OCI-M2 (cell line): ENCODE results near the gene TCF23.
"Not testable (repeated sequence)": the region's sequence is repeated elsewhere in the genome, so short reads cannot be mapped to it uniquely, and the experiment has no call there.

Experiments
- DNase-seq: peaks from one replicate; lab custom pipeline; 2025; ENCODE audit not compliant: unreplicated experiment; lab: John Stamatoyannopoulos, UW

Gene TCF23

GRCh38 chr2:27154488-27154887 lies 5.7 kb downstream of the TCF23 start:
- DNase-seq: no peak

DNA sequence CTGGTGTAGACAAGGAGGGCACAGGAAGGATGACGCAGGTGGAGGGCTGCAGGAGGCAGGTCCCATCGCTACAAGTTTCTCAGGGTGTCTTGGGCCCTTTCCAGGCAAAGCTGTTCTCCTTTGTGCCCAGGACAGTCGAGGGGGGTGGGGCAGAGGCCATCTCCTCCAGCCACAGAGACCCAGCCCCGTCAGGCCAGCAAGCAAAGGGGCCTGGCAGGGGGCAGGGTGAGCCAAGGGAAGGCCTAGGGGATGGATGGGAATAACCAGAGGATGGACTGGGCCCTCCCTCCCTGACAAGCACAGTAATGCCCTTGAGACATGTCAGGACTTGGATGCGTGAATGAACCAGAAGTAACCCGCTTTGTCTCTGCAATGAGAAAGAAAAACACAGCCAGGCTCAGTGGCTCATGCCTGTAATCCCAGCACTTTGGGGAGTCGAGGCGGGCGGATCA lies 6.3 kb downstream of the TCF23 start:
- DNase-seq: no peak

- DNase-seq: no peak
These were observed 9.7 kb downstream of the TCF23 start for GRCh38 chr2:27158468-27158867.

DNA sequence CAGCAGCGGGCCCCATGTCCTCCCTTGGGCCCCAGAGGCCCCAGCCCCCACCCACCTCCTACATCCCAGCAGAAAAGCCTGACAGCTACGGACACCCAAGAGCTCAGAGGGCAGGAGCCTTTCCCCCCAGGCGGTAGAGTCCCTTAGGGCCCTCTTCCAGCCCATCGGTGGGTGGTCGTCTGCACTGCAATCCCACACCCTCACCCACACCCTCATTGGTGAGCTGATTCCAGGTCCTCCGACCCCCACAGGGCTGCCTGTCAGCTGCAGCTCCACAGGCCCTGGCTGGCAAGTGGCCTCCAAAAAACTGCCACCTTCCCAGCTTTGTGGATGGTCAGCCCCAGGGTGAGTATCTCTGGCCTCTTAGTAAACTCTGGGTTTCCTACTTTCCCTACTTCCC lies 10.5 kb downstream of the TCF23 start:
- DNase-seq: no peak

DNA sequence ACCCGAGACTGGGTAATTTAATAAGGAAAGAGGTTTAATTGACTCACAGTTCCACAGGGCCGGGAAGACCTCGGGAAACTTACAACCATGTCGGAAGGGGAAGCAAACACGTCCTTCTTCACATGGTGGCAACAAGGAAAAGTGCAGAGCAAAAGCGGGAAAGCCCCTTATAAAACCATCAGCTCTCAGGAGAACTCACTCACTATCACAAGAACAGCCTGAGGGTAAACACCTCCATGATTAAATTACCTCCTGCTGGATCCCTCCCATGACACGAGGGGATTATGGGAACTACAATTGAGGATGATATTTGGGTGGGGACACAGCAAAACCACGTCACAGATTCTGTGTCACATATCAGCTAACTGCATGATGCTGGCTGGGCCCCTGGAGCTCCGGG lies 11.4 kb downstream of the TCF23 start:
- no peak for DNase-seq

DNA sequence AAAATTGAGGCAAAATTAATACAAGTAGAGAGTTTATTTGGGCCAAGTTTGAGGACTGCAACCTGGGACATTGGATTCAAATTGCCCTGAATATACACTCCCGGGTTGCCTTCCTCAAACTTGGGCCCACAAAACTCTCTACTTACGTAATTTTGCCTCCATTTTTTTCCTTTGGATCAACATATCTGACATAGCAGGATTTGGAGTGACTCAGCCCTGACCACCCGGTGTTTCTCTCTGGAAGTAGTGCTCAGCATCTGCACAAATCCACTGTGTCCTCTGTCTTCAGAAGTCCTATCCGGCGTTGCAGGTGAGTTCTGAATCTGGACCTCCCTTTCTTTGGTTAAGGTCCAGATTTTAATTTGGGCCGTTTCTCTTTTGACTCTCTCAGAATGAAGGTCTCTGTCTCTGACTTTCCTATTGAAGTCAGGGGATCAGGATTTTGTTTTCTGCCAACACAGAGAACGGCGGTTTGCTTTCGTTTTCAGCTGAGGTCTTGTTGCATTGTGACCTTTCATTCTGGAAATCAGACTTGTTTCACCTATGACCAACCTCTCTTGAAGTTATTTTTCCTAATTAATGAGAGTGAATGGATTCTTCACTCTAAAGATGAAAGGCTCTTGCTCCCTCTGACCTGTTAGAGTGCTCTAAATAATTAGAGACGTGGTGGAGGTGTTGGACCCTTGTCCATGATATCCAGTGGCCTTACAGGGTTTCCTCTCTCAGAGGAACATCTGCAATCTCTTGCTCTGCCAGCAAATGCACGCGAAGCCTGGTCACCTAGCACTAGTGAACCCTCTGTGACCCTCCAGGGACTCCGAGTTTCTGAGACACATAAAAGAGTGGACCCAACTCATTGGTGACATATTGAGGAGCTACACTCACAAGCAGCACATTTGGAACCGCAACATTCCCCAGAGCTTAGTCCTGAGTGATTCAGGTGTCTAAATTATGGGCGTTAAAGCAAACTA lies 13.6 kb downstream of the TCF23 start:
- DNase-seq: no peak

DNA sequence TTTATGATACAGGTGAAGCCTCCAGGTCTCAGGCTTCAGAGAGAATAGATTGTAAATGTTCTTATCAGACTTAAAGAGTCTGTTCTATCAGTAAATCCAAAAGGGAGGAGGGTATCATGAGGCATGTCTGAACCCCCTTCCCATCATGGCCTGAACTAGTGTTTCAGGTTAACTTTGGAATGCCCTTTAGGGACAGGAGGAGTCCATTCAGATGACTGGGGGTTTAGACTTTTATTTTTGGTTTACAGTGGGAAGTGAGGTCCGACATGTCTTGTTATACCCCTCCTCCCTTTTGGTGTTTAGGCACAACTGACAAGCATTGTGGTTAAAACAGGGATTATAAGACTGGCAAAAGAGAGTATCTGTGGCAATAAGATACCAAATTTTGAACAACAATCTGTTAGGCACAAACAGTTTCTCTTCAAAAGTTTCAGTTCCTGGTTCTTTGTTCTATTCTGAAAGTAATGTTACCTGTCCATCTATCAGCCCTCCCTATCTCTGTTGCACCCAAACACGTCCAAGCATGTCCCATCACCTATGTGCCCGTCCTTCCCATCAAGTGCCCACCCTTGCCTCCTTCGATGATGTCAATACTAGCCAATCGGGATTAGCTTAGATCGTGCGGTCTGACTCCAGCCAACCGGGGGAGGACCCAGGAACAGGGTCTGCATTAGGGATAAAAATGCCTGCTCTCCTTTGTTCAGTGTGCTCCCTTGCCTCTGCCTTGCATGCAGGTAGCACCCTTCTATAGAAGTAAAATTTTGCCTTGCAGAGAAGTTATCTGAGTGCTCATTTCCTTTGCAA lies 16.4 kb downstream of the TCF23 start:
- no peak for DNase-seq

- no peak for DNase-seq
These were observed 22.0 kb downstream of the TCF23 start for GRCh38 chr2:27170581-27171337.

DNA sequence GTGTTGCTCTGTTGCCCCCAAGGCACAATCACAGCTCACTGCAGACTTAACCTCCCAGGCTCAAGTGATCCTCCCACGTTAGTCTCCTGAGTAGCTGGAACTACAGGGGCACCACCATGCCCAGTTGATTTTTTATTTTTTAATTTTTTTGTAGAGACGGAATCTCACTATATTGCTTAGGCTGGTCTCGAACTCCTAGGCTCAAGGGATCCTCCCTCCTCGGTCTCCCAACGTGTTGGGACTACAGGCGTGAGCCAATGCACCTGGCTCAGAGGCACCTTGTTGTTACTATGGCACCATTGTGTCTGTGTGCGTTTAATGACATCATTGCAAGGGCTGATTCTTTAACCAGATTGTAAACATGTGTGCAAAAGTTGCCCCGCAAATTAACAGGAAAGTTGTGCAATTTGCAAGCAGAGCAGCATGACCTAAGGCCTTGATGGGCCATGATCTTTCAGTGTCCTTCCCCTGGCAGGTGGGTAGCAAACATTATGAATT lies 22.6 kb downstream of the TCF23 start:
- no peak for DNase-seq

- DNase-seq: no peak
These were observed 25.8 kb downstream of the TCF23 start for GRCh38 chr2:27174638-27175037.

GRCh38 chr2:27175330-27175729 lies 26.5 kb downstream of the TCF23 start:
- no peak for DNase-seq

GRCh38 chr2:27175781-27176180 lies 27.0 kb downstream of the TCF23 start:
- DNase-seq: not testable (repeated sequence)

DNA sequence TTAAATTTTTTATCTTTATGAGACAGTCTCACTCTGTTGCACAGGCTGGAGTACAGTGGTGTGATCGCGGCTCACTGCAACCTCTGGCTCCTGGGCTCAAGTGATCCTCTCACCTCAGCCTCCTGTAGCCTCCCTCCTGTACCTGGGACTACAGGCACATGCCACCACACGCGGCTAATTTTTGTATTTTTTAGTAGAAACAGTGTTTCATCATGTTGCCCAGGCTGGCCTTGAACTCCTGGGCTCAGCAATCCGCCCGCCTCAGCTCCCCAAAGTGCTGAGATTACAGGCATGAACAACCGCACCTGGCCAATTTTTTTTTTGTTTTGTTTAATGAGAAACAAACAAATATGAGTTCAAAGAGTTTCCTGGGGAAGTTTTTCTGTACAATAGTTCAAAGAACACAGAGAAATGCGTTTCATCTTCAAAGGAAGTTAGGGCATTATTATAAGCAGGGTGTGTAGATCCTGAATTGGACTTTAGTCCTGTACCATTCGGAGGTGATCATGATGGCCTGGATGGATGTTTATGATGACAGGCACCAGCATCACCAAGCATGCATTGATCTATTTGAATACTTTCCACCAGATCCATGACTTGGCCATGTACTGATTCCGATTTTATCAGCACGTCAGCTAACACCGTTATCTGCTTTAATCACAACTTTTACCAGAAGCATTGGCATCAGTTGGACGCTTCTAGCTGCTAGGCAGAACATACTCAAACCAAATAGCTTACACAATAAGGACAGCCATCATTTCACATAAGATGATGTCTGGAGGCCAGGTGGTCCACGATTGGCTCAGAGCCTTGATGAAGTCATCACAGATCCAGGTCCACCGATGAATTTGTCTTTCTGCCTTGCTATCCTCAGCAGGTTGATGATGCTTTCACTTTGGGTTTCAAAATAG lies 28.9 kb downstream of the TCF23 start:
- no peak for DNase-seq

- no peak for DNase-seq
These were observed 29.7 kb downstream of the TCF23 start for GRCh38 chr2:27178469-27178868.

DNA sequence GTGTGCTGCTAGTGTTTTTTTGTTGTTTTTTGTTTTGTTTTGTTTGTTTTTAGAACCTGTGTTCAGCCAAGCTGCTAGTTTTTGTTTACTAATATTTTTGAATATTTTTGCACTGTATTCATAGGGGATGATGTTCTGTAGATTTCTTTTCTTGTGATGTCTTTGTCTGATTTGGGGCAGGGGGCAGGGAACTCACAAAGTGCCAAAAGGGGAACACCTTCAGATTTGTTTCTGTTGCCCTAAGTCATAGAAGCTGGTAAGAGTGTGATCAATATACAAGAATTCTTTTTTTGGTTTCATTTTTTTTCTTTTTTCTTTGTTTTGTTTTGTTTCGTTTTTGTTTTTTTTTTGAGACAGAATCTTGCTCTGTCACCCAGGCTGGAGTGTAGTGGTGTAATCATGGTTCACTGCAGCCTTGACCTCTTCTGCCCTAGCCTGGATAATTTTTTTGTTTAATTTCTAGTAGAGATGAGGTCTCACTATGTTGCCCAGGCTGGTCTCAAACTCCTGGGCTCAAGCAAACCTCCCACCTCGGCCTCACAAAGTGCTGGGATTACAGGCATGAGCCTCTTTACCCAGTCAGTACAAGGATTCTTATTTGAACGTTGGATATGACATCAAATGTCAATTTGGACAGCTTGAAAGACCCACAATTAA lies 30.7 kb downstream of the TCF23 start:
- no peak for DNase-seq

- no peak for DNase-seq
These were observed 33.5 kb downstream of the TCF23 start for GRCh38 chr2:27182346-27182745.

- no peak for DNase-seq
These were observed 35.3 kb downstream of the TCF23 start for GRCh38 chr2:27184115-27184514.

DNA sequence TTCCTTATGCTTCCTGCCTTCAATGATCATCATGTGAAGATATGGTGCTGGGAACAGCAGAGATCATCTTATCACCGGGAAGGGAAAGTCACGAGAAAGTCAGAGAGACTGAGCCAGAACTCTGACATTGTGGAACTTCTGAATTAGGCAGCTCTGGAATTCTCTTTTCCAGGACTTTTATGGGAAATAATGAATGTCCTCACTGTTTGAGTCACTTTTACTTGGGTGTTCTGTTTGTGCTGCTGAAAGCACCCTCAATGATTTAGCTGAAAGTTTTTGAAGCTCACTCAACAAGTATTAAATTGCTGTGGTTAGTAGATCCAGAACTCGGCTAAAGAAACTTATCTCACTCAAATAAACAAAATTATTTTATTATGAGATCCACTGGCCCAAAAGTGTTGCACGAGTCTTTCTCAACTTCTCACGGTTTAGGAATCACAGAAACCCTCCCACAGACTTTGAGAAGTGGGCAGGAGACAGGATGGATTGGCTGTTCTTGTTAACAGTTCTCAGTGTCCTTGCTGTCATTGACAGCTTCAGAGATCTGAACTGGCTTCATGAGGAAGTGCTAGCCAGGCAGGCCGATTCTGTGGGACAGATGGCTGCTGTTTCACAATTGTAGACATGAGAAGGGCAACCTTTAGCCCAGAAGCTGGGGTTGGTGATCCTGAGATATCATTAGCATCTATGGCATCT lies 36.7 kb downstream of the TCF23 start:
- DNase-seq: no peak
